HFFc6 (cell line): Measurements from ENCODE around the gene HADHB. TPM values are rescaled to one million over a fixed set of nuclear protein-coding genes. Genes with fewer than 3 reads are reported as not detected.
"Not testable (repeated sequence)": the region's sequence is repeated elsewhere in the genome, so short reads cannot be mapped to it uniquely, and the experiment has no call there.

Experiments used
- DNase-seq: peaks from one replicate; pipeline ENCODE4 v3.0.0-alpha.2; 2018
- H3K27ac Mint-ChIP-seq: 2 replicates; pipeline ENCODE4 v1.8.0; 2020; ENCODE audit warnings: mild to moderate bottlenecking, mixed read lengths
- H3K27me3 Mint-ChIP-seq: 2 replicates; pipeline ENCODE4 v1.8.0; 2021; ENCODE audit warnings: mild to moderate bottlenecking, moderate library complexity, mixed read lengths; ENCODE audit not compliant: insufficient read depth
- H3K36me3 Mint-ChIP-seq: 2 replicates; pipeline ENCODE4 v1.8.0; 2021; ENCODE audit warnings: low read depth, mixed read lengths
- H3K4me1 Mint-ChIP-seq: 2 replicates; pipeline ENCODE4 v1.8.0; 2020; ENCODE audit warnings: low read depth, mixed read lengths
- H3K4me3 Mint-ChIP-seq: 2 replicates; pipeline ENCODE4 v1.8.0; 2020; ENCODE audit warnings: mild to moderate bottlenecking, moderate library complexity, mixed read lengths
- H3K9me3 Mint-ChIP-seq: 2 replicates; pipeline ENCODE4 v1.8.0; 2020; ENCODE audit warnings: mild to moderate bottlenecking, mixed read lengths
- total RNA-seq, 6 experiments: library from RNA; stranded (reverse); fragmentation: NEBNext Ultra II Directional; extraction: Animal tissue kit (Norgen Biotek cat#: 25700); gene quantifications; 2 replicates in 1 of 6; 3 replicates in 5 of 6; pipeline ENCODE4 v1.2.3, GENCODE V29; 2021
- TF ChIP-seq, protein P1 (sequence below): fragments of 200-600 bp; sonication (generic); IDR thresholded peaks from 2 replicates; pipeline ENCODE4 v1.5.0; 2021; ENCODE audit warnings: antibody characterized with exemption, mild to moderate bottlenecking

Gene HADHB
- total RNA-seq, 6 experiments from 2014 or later: 93.9 to 119 (median 112) TPM

DNA sequence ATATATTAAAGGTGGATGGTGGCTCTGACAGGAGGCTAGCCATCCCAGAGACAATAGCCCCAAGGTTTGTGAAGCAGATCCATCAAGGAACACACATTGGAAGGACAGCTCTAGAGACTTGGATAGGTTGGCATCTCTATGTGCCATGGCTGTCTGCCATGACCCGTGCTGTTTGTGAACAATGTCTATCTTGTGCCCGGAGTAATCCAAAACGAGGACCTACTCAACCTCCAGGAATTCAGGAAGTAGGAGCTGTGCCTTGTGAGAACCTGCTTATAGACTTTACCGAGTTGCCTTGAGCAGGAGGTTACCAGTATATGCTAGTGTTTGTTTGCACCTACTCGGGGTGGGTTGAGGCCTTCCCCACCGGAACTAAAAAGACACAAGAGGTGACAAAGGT is 58.1 kb downstream of the HADHB start:
- DNase-seq: no peak
- Mint-ChIP-seq H3K9me3 (no peaks in the 10 kb centered on the region), H3K27me3 (peaks cover 3% of the 10 kb centered on the region; the same call in 1 of the 2 replicates), H3K27ac (no peak overlapping the region), H3K36me3 (no peaks in the 10 kb centered on the region), H3K4me1 (peaks cover 5% of the 10 kb centered on the region; the same call in 1 of the 2 replicates), H3K4me3 (no peak overlapping the region)
- TF ChIP-seq, protein P1, sequence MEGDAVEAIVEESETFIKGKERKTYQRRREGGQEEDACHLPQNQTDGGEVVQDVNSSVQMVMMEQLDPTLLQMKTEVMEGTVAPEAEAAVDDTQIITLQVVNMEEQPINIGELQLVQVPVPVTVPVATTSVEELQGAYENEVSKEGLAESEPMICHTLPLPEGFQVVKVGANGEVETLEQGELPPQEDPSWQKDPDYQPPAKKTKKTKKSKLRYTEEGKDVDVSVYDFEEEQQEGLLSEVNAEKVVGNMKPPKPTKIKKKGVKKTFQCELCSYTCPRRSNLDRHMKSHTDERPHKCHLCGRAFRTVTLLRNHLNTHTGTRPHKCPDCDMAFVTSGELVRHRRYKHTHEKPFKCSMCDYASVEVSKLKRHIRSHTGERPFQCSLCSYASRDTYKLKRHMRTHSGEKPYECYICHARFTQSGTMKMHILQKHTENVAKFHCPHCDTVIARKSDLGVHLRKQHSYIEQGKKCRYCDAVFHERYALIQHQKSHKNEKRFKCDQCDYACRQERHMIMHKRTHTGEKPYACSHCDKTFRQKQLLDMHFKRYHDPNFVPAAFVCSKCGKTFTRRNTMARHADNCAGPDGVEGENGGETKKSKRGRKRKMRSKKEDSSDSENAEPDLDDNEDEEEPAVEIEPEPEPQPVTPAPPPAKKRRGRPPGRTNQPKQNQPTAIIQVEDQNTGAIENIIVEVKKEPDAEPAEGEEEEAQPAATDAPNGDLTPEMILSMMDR: no peak

DNA sequence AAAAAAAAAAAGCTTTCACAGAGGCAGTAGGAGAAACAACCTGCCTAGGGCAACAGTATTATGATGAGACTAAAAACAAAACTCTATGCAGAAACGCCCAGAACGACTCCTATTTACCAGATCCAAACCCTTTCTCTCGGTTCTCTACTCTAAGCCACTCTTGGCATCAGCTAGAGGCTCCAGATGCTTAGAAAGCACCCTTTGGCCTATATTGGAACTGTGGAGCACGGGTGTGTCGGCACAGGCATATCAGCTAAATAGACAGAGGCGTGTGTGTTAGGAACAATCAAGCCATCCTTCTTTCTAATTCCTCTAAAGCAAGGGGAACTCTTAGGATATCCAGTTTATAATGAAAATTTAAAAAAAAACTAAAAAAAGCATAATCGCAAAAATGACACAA is 60.4 kb downstream of the HADHB start:
- not testable (repeated sequence) for H3K9me3 Mint-ChIP-seq, H3K27ac Mint-ChIP-seq, H3K4me3 Mint-ChIP-seq, H3K36me3 Mint-ChIP-seq, H3K4me1 Mint-ChIP-seq, H3K27me3 Mint-ChIP-seq, DNase-seq

DNA sequence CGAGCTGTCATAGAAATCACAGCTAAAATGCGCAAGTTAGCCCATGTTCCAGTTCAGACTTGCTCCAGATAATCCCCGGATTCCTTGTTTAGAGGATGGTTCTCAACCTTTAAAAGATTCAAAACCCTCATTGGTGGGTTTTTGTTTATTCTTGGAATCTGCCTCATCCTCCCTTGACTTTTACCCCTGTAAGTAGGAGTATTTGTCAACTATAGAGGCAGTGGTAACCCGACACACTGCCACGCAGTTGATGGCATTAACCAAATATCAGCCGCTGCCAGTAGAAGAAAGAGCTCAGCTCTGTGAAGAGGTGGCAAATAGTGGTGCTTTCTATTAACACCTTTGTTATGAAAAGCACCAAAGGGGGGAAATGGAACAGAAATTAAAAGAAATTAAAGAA is 60.8 kb downstream of the HADHB start:
- H3K4me1 Mint-ChIP-seq: peaks cover 5% of the 10 kb centered on the region; the same call in 1 of the 2 replicates
- H3K4me3 Mint-ChIP-seq: no peak overlapping the region
- no peaks in the 10 kb centered on the region for H3K36me3 Mint-ChIP-seq
- no peak for DNase-seq
- peaks cover 9% of the 10 kb centered on the region for H3K27me3 Mint-ChIP-seq
- no peaks in the 10 kb centered on the region for H3K9me3 Mint-ChIP-seq
- no peak overlapping the region for H3K27ac Mint-ChIP-seq
- TF ChIP-seq, protein P1: no peak

DNA sequence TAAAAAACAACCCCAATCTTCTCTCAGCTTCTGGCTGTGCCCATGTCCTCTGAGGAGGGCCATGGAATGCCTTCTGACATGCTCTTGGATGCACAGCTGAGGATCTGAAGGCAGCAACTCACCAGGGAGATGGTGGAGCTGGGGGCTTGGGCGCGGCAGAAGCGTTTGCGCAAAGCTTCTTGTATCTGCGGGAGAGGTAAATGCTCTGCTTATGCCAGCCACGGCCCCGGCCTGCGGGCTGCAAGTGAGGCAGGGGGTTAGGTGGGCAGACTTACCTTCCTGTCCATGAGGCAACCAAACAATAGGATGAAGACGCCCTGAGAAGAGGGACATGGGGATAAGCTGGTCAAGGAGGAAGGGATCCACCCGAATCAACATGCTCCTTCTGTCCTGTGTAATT is 65.2 kb downstream of the HADHB start:
- Mint-ChIP-seq H3K9me3 (no peaks in the 10 kb centered on the region), H3K27me3 (peaks cover 27% of the 10 kb centered on the region), H3K4me1 (no peaks in the 10 kb centered on the region), H3K4me3 (no peak overlapping the region), H3K27ac (no peak overlapping the region), H3K36me3 (no peaks in the 10 kb centered on the region)
- no peak for DNase-seq
- TF ChIP-seq, protein P1: no peak

DNA sequence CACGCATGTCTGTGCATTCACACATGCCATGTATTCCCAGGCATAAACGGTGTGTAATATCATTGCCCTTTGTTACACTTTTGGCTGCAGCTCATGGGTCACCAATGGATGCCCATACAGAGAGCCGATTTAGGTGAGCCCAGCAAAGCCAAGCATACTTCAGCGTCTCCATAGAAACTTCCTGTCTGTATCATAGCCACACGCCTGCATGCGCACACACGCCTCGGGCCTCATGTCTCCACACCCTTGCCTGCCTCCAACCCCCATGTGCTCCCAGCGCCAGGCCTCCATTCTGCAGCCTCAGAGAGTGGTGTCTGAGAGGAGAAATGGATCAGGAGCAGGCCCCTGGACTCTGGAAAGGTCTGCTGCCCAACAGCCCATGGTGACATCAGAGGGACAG is 67.7 kb downstream of the HADHB start:
- Mint-ChIP-seq H3K27me3 (peaks cover 39% of the 10 kb centered on the region), H3K4me3 (no peak overlapping the region), H3K36me3 (no peaks in the 10 kb centered on the region), H3K27ac (no peak overlapping the region), H3K9me3 (no peaks in the 10 kb centered on the region), H3K4me1 (no peaks in the 10 kb centered on the region)
- TF ChIP-seq, protein P1: no peak
- no peak for DNase-seq

DNA sequence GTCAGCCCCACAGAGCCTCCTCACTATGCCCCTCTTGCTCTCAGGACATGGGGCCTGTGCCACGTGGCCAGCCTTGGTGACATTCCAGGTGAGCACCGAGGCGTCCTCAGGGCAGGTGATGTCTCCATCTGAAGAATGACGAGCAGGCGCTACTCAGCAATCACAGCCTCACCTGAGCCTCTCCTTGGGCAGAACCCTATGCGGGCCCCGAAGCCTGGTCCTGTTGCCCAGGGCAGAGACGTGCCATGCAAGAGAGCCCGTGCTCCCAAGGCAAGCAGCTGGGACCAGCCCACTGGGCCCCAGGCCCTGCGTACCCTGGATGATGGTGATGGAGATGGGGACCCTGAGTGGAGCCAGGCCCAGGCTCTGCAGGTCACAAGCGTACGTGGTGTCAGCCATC is 68.7 kb downstream of the HADHB start:
- Mint-ChIP-seq H3K27ac (no peak overlapping the region), H3K36me3 (no peaks in the 10 kb centered on the region), H3K4me1 (no peaks in the 10 kb centered on the region), H3K4me3 (no peak overlapping the region), H3K9me3 (no peaks in the 10 kb centered on the region), H3K27me3 (peaks cover 41% of the 10 kb centered on the region)
- no peak for DNase-seq
- TF ChIP-seq, protein P1: no peak
